CD4-positive, alpha-beta T cell (primary cell): Measurements from ENCODE around the gene SH3RF3. TPM values are rescaled to one million over a fixed set of nuclear protein-coding genes. Genes with fewer than 3 reads are reported as not detected.

Source experiments
- ATAC-seq: fragments of 200-7000 bp; cut with Tn5 transposase; one replicate; pipeline ENCODE4 v1.10.0; 2022; ENCODE audit warnings: mild to moderate bottlenecking; ENCODE audit not compliant: poor library complexity
- CTCF ChIA-PET: fragments of 350-600 bp; sonication (Branson Sonifier 250); formaldehyde crosslinking; loops from one replicate; lab custom pipeline; 2021; ENCODE audit warnings: antibody characterized with exemption, inconsistent platforms; lab: Charles Lee
- POLR2A ChIA-PET: fragments of 350-600 bp; sonication (Branson Sonifier 250); formaldehyde crosslinking; loops from one replicate; lab custom pipeline; 2021; ENCODE audit warnings: antibody characterized with exemption, inconsistent platforms; lab: Charles Lee
- DNase-seq, 14 experiments: peaks; one replicate each; pipeline ENCODE4 v3.0.0-alpha.2; 2013 to 2020; ENCODE audit warnings: mixed read lengths in 2 of 14
- H3K27ac ChIP-seq, 2 donors: one replicate each; pipeline versions ENCODE4 v1.5.1 to v1.7.0; 2013; ENCODE audit warnings: low read length in 2 of 2, low read depth in 1 of 2, mild to moderate bottlenecking in 1 of 2
- H3K27me3 ChIP-seq, 2 experiments: 1 replicate in 1 of 2; 2 replicates in 1 of 2; pipeline versions ENCODE4 v1.6.1 to v1.7.0; 2013; ENCODE audit warnings: low read length in 2 of 2, control low read depth in 1 of 2, mild to moderate bottlenecking in 1 of 2, moderate library complexity in 1 of 2; ENCODE audit not compliant: insufficient read depth in 2 of 2, control insufficient read depth in 1 of 2
- H3K36me3 ChIP-seq: one replicate; pipeline ENCODE4 v1.6.1; 2013; ENCODE audit warnings: low read length, control low read depth; ENCODE audit not compliant: insufficient read depth
- H3K4me1 ChIP-seq: one replicate; pipeline ENCODE4 v1.6.1; 2013; ENCODE audit warnings: low read length, control low read depth; ENCODE audit not compliant: insufficient read depth
- H3K4me3 ChIP-seq: one replicate; pipeline ENCODE4 v1.5.1; 2013; ENCODE audit warnings: mild to moderate bottlenecking, low read length, moderate library complexity
- H3K9me3 ChIP-seq, 2 experiments: 1 replicate in 1 of 2; 2 replicates in 1 of 2; pipeline versions ENCODE4 v1.6.1 to v1.7.0; 2013; ENCODE audit warnings: low read length in 2 of 2, mild to moderate bottlenecking in 2 of 2, control low read depth in 1 of 2, moderate library complexity in 1 of 2; ENCODE audit not compliant: control insufficient read depth in 1 of 2, insufficient read depth in 1 of 2
- H3K27ac Mint-ChIP-seq: one replicate; pipeline ENCODE4 v1.8.0; 2020; ENCODE audit warnings: mixed read lengths
- H3K27me3 Mint-ChIP-seq: one replicate; pipeline ENCODE4 v1.8.0; 2021; ENCODE audit warnings: mixed read lengths
- H3K36me3 Mint-ChIP-seq: one replicate; pipeline ENCODE4 v1.8.0; 2021; ENCODE audit warnings: low read depth, mixed read lengths
- H3K4me1 Mint-ChIP-seq: one replicate; pipeline ENCODE4 v1.8.0; 2021; ENCODE audit warnings: low read depth, mixed read lengths
- H3K4me3 Mint-ChIP-seq: one replicate; pipeline ENCODE4 v1.8.0; 2020; ENCODE audit warnings: mild to moderate bottlenecking, mixed read lengths
- H3K9me3 Mint-ChIP-seq: one replicate; pipeline ENCODE4 v1.8.0; 2020; ENCODE audit warnings: mixed read lengths
- CTCF ChIP-seq: fragments of 200-600 bp; IDR thresholded peaks from one replicate; pipeline ENCODE4 v1.8.0; 2022; ENCODE audit warnings: antibody characterized with exemption, mild to moderate bottlenecking
- intact Hi-C, 2 experiments: fragments of 100-400 bp; cut with DNase I in 1 of 2; cut with micrococcal nuclease in 1 of 2; formaldehyde crosslinking; loops; one replicate each; pipeline versions ENCODE4 v1.15.1 to v1.9.0; 2023 to 2025; cut with DNase I, micrococcal nuclease
- total RNA-seq, 174 experiments: library from RNA in 2 of 174; stranded (reverse) in 2 of 174; gene quantifications; one replicate each; pipeline ENCODE4 v1.2.3 and lab custom pipeline; 2021 to 2026

The SH3RF3 gene
- total RNA-seq, 2 experiments from 2014 or later = 5.2 to 5.9 TPM

GRCh38 chr2:109375656-109376055, 246.7 kb downstream of the SH3RF3 start:
- intact Hi-C loops = no loop called here
- DNase-seq (no peak), ATAC-seq (no peak)
- H3K27me3 ChIP-seq = no peaks in the 10 kb centered on the region
- Mint-ChIP-seq H3K9me3 (no peaks in the 10 kb centered on the region), H3K27ac (no peak overlapping the region), H3K27me3 (no peaks in the 10 kb centered on the region), H3K4me1 (no peaks in the 10 kb centered on the region), H3K4me3 (no peak overlapping the region), H3K36me3 (peaks cover 12% of the 10 kb centered on the region)
- CTCF ChIA-PET = no interaction called here
- no peaks in the 10 kb centered on the region for H3K4me1 ChIP-seq
- no peak overlapping the region for H3K4me3 ChIP-seq
- H3K27ac ChIP-seq = no peak overlapping the region
- H3K9me3 ChIP-seq = no peaks in the 10 kb centered on the region
- no peak for TF ChIP-seq CTCF
- H3K36me3 ChIP-seq = no peaks in the 10 kb centered on the region
- POLR2A ChIA-PET = no interaction called here

GRCh38 chr2:109376115-109376514, 247.1 kb downstream of the SH3RF3 start:
- Histone ChIP-seq H3K4me3 (no peak overlapping the region), H3K9me3 (no peaks in the 10 kb centered on the region), H3K27ac (no peak overlapping the region), H3K4me1 (no peaks in the 10 kb centered on the region), H3K27me3 (no peaks in the 10 kb centered on the region), H3K36me3 (no peaks in the 10 kb centered on the region)
- Mint-ChIP-seq H3K27ac (no peak overlapping the region), H3K4me1 (no peaks in the 10 kb centered on the region), H3K27me3 (no peaks in the 10 kb centered on the region), H3K4me3 (no peak overlapping the region), H3K36me3 (peaks cover 12% of the 10 kb centered on the region), H3K9me3 (no peaks in the 10 kb centered on the region)
- DNase-seq (peak in 1 of 14 experiments; percentile 14), ATAC-seq (no peak)
- TF ChIP-seq CTCF = no peak
- POLR2A ChIA-PET = no interaction called here
- intact Hi-C loops = no loop called here
- CTCF ChIA-PET = no interaction called here

GRCh38 chr2:109376796-109377495, 247.9 kb downstream of the SH3RF3 start:
- Histone ChIP-seq H3K36me3 (no peaks in the 10 kb centered on the region), H3K4me3 (no peak overlapping the region), H3K27me3 (no peaks in the 10 kb centered on the region), H3K4me1 (no peaks in the 10 kb centered on the region), H3K27ac (no peak overlapping the region), H3K9me3 (no peaks in the 10 kb centered on the region)
- Mint-ChIP-seq H3K4me1 (peaks cover 4% of the 10 kb centered on the region), H3K4me3 (no peak overlapping the region), H3K36me3 (peaks cover 12% of the 10 kb centered on the region), H3K27ac (no peak overlapping the region), H3K27me3 (no peaks in the 10 kb centered on the region), H3K9me3 (no peaks in the 10 kb centered on the region)
- TF ChIP-seq CTCF = no peak
- no peak for ATAC-seq
- POLR2A ChIA-PET = no interaction called here
- CTCF ChIA-PET = no interaction called here
- intact Hi-C loops = no loop called here
- peak in 1 of 14 experiments; percentile 17 for DNase-seq
